OCI-LY7 (cell line): ENCODE results near the gene KCNN1. TPM values are rescaled to one million over a fixed set of nuclear protein-coding genes. Genes with fewer than 3 reads are reported as not detected.

Experiments
- BruUV-seq: library from RNA; stranded (reverse); fragments of 400-500 nt; replicated peaks from 2 replicates; lab custom pipeline; 2021; lab: Mats Ljungman, UMichigan
- CTCF ChIA-PET: fragments of 300-600 bp; sonication (Branson Sonifier 250); formaldehyde crosslinking; loops from one replicate; lab custom pipeline; 2022; ENCODE audit warnings: antibody characterized with exemption; ENCODE audit not compliant: unreplicated experiment; lab: Charles Lee
- POLR2A ChIA-PET: fragments of 300-600 bp; sonication (Branson Sonifier 250); formaldehyde crosslinking; loops from one replicate; lab custom pipeline; 2022; ENCODE audit warnings: antibody characterized with exemption; lab: Charles Lee
- DNase-seq: peaks from one replicate; pipeline ENCODE4 v3.0.0-alpha.2; 2015; ENCODE audit warnings: low spot score
- H2AFZ ChIP-seq: fragments of 200-600 bp; sonication (generic), shearing (Covaris generic); 2 replicates; pipeline ENCODE4 v1.6.1; 2014; ENCODE audit warnings: mild to moderate bottlenecking, antibody characterized with exemption, low read length, moderate library complexity
- H3K27ac ChIP-seq: fragments of 200-600 bp; sonication (generic); 2 replicates; pipeline ENCODE4 v1.5.1; 2014; ENCODE audit warnings: mixed run types, low read depth, mild to moderate bottlenecking, moderate library complexity, low read length, inconsistent platforms; ENCODE audit not compliant: poor library complexity, severe bottlenecking
- H3K36me3 ChIP-seq: fragments of 200-600 bp; sonication (generic); 2 replicates; pipeline ENCODE4 v1.6.1; 2014; ENCODE audit warnings: mild to moderate bottlenecking, antibody characterized with exemption, low read length, moderate library complexity, mixed read lengths; ENCODE audit not compliant: insufficient read depth
- H3K4me1 ChIP-seq: fragments of 200-600 bp; sonication (generic); 2 replicates; pipeline ENCODE4 v1.5.1; 2014; ENCODE audit warnings: mild to moderate bottlenecking, low read length; ENCODE audit not compliant: insufficient read depth, poor library complexity, severe bottlenecking
- H3K4me2 ChIP-seq: fragments of 200-600 bp; sonication (generic); 2 replicates; pipeline ENCODE4 v1.6.1; 2014; ENCODE audit warnings: mild to moderate bottlenecking, low read length
- H3K4me3 ChIP-seq: fragments of 200-600 bp; sonication (generic); 2 replicates; pipeline ENCODE4 v1.5.1; 2014; ENCODE audit warnings: mild to moderate bottlenecking, low read depth, low read length; ENCODE audit not compliant: poor library complexity, severe bottlenecking
- H3K79me2 ChIP-seq: fragments of 200-600 bp; sonication (generic); 2 replicates; pipeline ENCODE4 v1.6.1; 2016; ENCODE audit warnings: low read depth, mild to moderate bottlenecking, low read length, moderate library complexity, mixed read lengths; ENCODE audit not compliant: insufficient read depth
- H3K9me2 ChIP-seq: fragments of 200-600 bp; sonication (generic); 2 replicates; pipeline ENCODE4 v1.6.1; 2016; ENCODE audit warnings: mild to moderate bottlenecking, low read length, mixed read lengths; ENCODE audit not compliant: insufficient read depth
- H3K9me3 ChIP-seq: fragments of 200-600 bp; sonication (generic); 2 replicates; pipeline ENCODE4 v1.6.1; 2014; ENCODE audit warnings: mild to moderate bottlenecking, mixed run types, low read length, mixed read lengths
- H4K20me1 ChIP-seq: fragments of 200-600 bp; sonication (generic); 2 replicates; pipeline ENCODE4 v1.6.1; 2014; ENCODE audit warnings: mild to moderate bottlenecking, antibody characterized with exemption, low read length, moderate library complexity, mixed read lengths; ENCODE audit not compliant: insufficient read depth
- CTCF ChIP-seq: fragments of 200-600 bp; sonication (generic); conservative IDR thresholded peaks from 2 replicates; pipeline ENCODE4 v1.5.1; 2014; ENCODE audit warnings: mild to moderate bottlenecking, antibody characterized with exemption, low read length, moderate library complexity, mixed read lengths
- EZH2phosphoT487 ChIP-seq: fragments of 200-600 bp; sonication (generic); IDR thresholded peaks from 2 replicates; pipeline ENCODE4 v1.6.1; 2018; ENCODE audit warnings: low read depth, borderline replicate concordance, mild to moderate bottlenecking, mixed run types, antibody characterized with exemption, low read length, moderate library complexity, mixed read lengths
- intact Hi-C: fragments of 100-400 bp; cut with micrococcal nuclease; formaldehyde crosslinking; loops from one replicate; pipeline ENCODE4 v1.10.0; 2022; ENCODE audit not compliant: unreplicated experiment
- total RNA-seq, 2 experiments: library from RNA; depleted of rRNA in 1 of 2; stranded (reverse); fragments of >200 nt in 1 of 2; shearing (Covaris generic) in 1 of 2; gene quantifications; 2 replicates each; pipeline ENCODE4 v1.2.3, GENCODE V29; 2014 to 2022

Gene KCNN1
- total RNA-seq, 2 experiments from 2014 or later, result 0.57 to 1.1 TPM

- no peaks in the 10 kb centered on the region for H3K9me3 ChIP-seq
- no peak overlapping the region for H3K4me3 ChIP-seq
- no peak for DNase-seq
- TF ChIP-seq CTCF (no peak), EZH2phosphoT487 (no peak)
- no peaks in the 10 kb centered on the region for H4K20me1 ChIP-seq
- ChIA-PET POLR2A (no interaction called here), CTCF (no interaction called here)
- intact Hi-C loops, result no loop called here
- peaks cover 27% of the 10 kb centered on the region for H3K4me1 ChIP-seq
- no peak overlapping the region for H2AFZ ChIP-seq
- peaks cover 13% of the 10 kb centered on the region; the same call in 1 of the 2 replicates for H3K79me2 ChIP-seq
- no peak overlapping the region for H3K27ac ChIP-seq
- no TSS peak for BruUV-seq
- H3K36me3 ChIP-seq, result peaks cover 3% of the 10 kb centered on the region; the same call in 1 of the 2 replicates
- no peaks in the 10 kb centered on the region for H3K9me2 ChIP-seq
- peak overlapping the region; percentile 80; the same call in 1 of the 2 replicates for H3K4me2 ChIP-seq
Measured at GRCh38 chr19:18020212-18021085, 53.5 kb downstream of the KCNN1 start.

DNA sequence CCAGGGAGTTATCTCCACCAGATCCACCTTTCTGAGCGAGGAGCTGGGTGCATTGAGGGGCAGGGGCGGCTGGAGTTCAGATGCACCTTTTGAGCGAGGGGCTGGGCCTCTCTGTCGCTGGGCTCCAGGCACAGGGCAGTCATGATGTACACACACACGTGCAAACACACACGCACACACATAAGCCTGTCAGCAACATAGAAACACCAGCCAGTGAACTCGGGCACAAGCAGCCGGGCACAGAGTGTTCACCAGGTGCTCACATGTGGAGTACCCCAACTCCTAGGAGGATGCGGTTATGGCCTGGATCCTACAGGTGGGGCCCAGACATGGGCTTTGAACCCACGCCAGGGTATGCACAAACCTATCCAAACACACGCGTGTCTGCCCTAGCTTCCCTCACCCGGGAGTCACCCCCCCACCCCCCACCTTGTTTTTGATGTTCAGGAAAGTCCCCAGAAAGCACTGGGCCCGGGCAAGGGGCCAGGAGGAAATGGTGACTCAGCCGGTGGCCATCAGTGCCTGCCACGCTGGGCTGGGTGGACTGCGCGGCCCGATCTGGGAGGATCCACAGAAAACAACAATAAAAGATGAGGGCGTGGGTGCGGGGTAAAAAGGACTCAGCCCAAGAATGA, 54.3 kb downstream of the KCNN1 start:
- no peaks in the 10 kb centered on the region for H3K36me3 ChIP-seq
- POLR2A ChIA-PET, result no interaction called here
- H3K4me2 ChIP-seq, result peak overlapping the region; percentile 80
- peak overlapping the region; percentile 76 for H3K4me3 ChIP-seq
- CTCF ChIA-PET, result no interaction called here
- intact Hi-C loops, result no loop called here
- no peaks in the 10 kb centered on the region for H3K9me3 ChIP-seq
- peaks cover 27% of the 10 kb centered on the region for H3K4me1 ChIP-seq
- no peak for DNase-seq
- no peak for TF ChIP-seq CTCF
- TF ChIP-seq EZH2phosphoT487, result no peak
- peak overlapping the region; percentile 86 for H3K27ac ChIP-seq
- no peak overlapping the region for H2AFZ ChIP-seq
- H3K9me2 ChIP-seq, result no peaks in the 10 kb centered on the region
- no TSS peak for BruUV-seq
- H3K79me2 ChIP-seq, result peaks cover 13% of the 10 kb centered on the region; the same call in 1 of the 2 replicates
- no peaks in the 10 kb centered on the region for H4K20me1 ChIP-seq
